HepG2 (cell line): ENCODE results near the gene ZNF490. TPM values are rescaled to one million over a fixed set of nuclear protein-coding genes. Genes with fewer than 3 reads are reported as not detected.
A peak's percentile ranks its signal among the peaks of the same experiment; 100 is the strongest.

Source experiments
- ATAC-seq: fragments of 200-7000 bp; cut with Tn5 transposase; 3 replicates; pipeline ENCODE4 v1.9.1; 2020; ENCODE audit warnings: mild to moderate bottlenecking, moderate library complexity
- BruUV-seq: library from RNA; stranded (reverse); fragments of 400-500 nt; replicated peaks from 2 replicates; lab custom pipeline; 2021; lab: Mats Ljungman, UMichigan
- CTCF ChIA-PET: fragments of 300-600 bp; formaldehyde crosslinking; extraction: SDS; loops from one replicate; lab custom pipeline; 2021; ENCODE audit warnings: low total read pairs, inconsistent platforms, low intra/inter-chr PET ratio; lab: Yijun Ruan, JAX
- POLR2A ChIA-PET: fragments of 350-600 bp; sonication (Branson Sonifier 250); formaldehyde crosslinking; loops from one replicate; lab custom pipeline; 2020; ENCODE audit warnings: antibody characterized with exemption, inconsistent platforms; lab: Yijun Ruan, JAX
- DNase-seq: peaks from one replicate; pipeline ENCODE4 v3.0.0-alpha.2; 2015; ENCODE audit warnings: low spot score
- FAIRE-seq: peaks from 3 replicates; lab custom pipeline; 2011; peaks lifted over from hg19 to GRCh38; lab: Jason Lieb, UNC
- H2AFZ ChIP-seq: one replicate; pipeline ENCODE4 v1.6.1; 2011; ENCODE audit warnings: low read length, inconsistent platforms
- H3K27ac ChIP-seq: fragments of 300-600 bp; 3 replicates; pipeline ENCODE4 v1.8.0; 2011; ENCODE audit warnings: mixed run types, mild to moderate bottlenecking, mixed read lengths, low read length, inconsistent platforms; ENCODE audit not compliant: insufficient read depth; ENCODE audit errors: extremely low read length
- H3K27me3 ChIP-seq, 2 experiments: fragments of 200-600 bp in 1 of 2; 2 replicates in 1 of 2; 3 replicates in 1 of 2; pipeline versions ENCODE4 v1.6.0 to v1.8.0; 2011; ENCODE audit warnings: low read length in 2 of 2, mild to moderate bottlenecking in 2 of 2, moderate library complexity in 2 of 2, inconsistent platforms in 1 of 2; ENCODE audit not compliant: insufficient read depth in 2 of 2, control insufficient read depth in 1 of 2
- H3K36me3 ChIP-seq, 2 experiments: fragments of 200-600 bp in 1 of 2; replicated peaks in 1 of 2; 2 replicates in 1 of 2; 3 replicates in 1 of 2; pipeline versions ENCODE4 v1.5.1 to v1.8.0; 2011; ENCODE audit warnings: low read length in 2 of 2, inconsistent platforms in 1 of 2; ENCODE audit not compliant: insufficient read depth in 2 of 2, control insufficient read depth in 1 of 2
- H3K4me1 ChIP-seq: 2 replicates; pipeline ENCODE4 v1.5.1; 2012; ENCODE audit warnings: low read length, inconsistent platforms; ENCODE audit not compliant: insufficient read depth
- H3K4me2 ChIP-seq: 2 replicates; pipeline ENCODE4 v1.6.0; 2011; ENCODE audit warnings: low read depth, low read length, inconsistent platforms
- H3K4me3 ChIP-seq, 3 experiments: fragments of 200-600 bp in 1 of 3; sonication (generic), shearing (Covaris generic) in 1 of 3; replicated peaks in 1 of 3; 2 replicates each; pipeline ENCODE4 v1.5.1; 2011 to 2016; ENCODE audit warnings: low read length in 3 of 3, inconsistent platforms in 2 of 3, low read depth in 2 of 3, mild to moderate bottlenecking in 2 of 3, control low read depth in 1 of 3, mixed read lengths in 1 of 3; ENCODE audit not compliant: insufficient read depth in 1 of 3
- H3K79me2 ChIP-seq: one replicate; pipeline ENCODE4 v1.6.1; 2011; ENCODE audit warnings: low read length, inconsistent platforms; ENCODE audit not compliant: insufficient read depth
- H3K9ac ChIP-seq: 2 replicates; pipeline ENCODE4 v1.6.0; 2011; ENCODE audit warnings: mild to moderate bottlenecking, low read depth, low read length, inconsistent platforms; ENCODE audit not compliant: insufficient read depth
- H3K9me3 ChIP-seq: 2 replicates; pipeline ENCODE4 v1.5.1; 2012; ENCODE audit warnings: mild to moderate bottlenecking, low read length
- H4K20me1 ChIP-seq: 2 replicates; pipeline ENCODE4 v1.6.0; 2011; ENCODE audit warnings: inconsistent platforms, mild to moderate bottlenecking, low read length, moderate library complexity; ENCODE audit not compliant: insufficient read depth
- ARID5B ChIP-seq: IDR thresholded peaks from 2 replicates; pipeline ENCODE4 v1.4.0; 2020; ENCODE audit warnings: mild to moderate bottlenecking, missing genetic modification reagents
- ATAD3A ChIP-seq: sonication (generic); formaldehyde crosslinking; IDR thresholded peaks from 2 replicates; pipeline ENCODE4 v1.4.0; 2020; ENCODE audit warnings: missing genetic modification reagents
- EP300 ChIP-seq, 3 experiments: sonication (generic) in 1 of 3; formaldehyde crosslinking in 1 of 3; IDR thresholded peaks; 2 replicates each; pipeline versions ENCODE4 v1.5.1 to v1.6.1; 2011 to 2020; ENCODE audit warnings: low read depth in 2 of 3, low read length in 2 of 3, borderline replicate concordance in 1 of 3, improper control_type of control experiment in 1 of 3, mild to moderate bottlenecking in 1 of 3, missing genetic modification reagents in 1 of 3, moderate library complexity in 1 of 3
- FOXA3 ChIP-seq: IDR thresholded peaks from 2 replicates; pipeline ENCODE4 v1.6.1; 2016; ENCODE audit warnings: missing genetic modification reagents, missing compliant biosample characterization
- GATAD2A ChIP-seq: IDR thresholded peaks from 2 replicates; pipeline ENCODE4 v1.6.1; 2016
- JUNB ChIP-seq: sonication (generic); formaldehyde crosslinking; IDR thresholded peaks from 2 replicates; pipeline ENCODE4 v1.8.0; 2022; ENCODE audit warnings: missing genetic modification reagents, mild to moderate bottlenecking, borderline replicate concordance
- JUND ChIP-seq: sonication (generic); formaldehyde crosslinking; IDR thresholded peaks from 2 replicates; pipeline ENCODE4 v1.8.0; 2022; ENCODE audit warnings: mild to moderate bottlenecking, missing genetic modification reagents
- PCBP2 ChIP-seq: fragments of 200-400 bp; formaldehyde crosslinking; optimal IDR thresholded peaks from 2 replicates; pipeline ENCODE3; 2018; ENCODE audit warnings: low read length, low read depth; ENCODE audit not compliant: poor library complexity, severe bottlenecking
- POLR2G ChIP-seq: fragments of 200-400 bp; formaldehyde crosslinking; IDR thresholded peaks from 2 replicates; pipeline ENCODE4 v1.6.1; 2018; ENCODE audit warnings: mild to moderate bottlenecking, low read depth, low read length, moderate library complexity
- SAP130 ChIP-seq: IDR thresholded peaks from 2 replicates; pipeline ENCODE4 v1.6.1; 2016; ENCODE audit warnings: low read depth
- TCF7 ChIP-seq: sonication (generic); IDR thresholded peaks from 2 replicates; pipeline ENCODE4 v1.6.1; 2016; ENCODE audit warnings: antibody characterized with exemption, low read depth
- TEAD3 ChIP-seq: optimal IDR thresholded peaks from 2 replicates; pipeline ENCODE3; 2016; ENCODE audit warnings: borderline replicate concordance
- ZC3H4 ChIP-seq: sonication (generic); formaldehyde crosslinking; IDR thresholded peaks from 2 replicates; pipeline ENCODE4 v1.4.0; 2020; ENCODE audit warnings: missing genetic modification reagents, borderline replicate concordance
- ZNF12 ChIP-seq: sonication (generic); formaldehyde crosslinking; IDR thresholded peaks from 2 replicates; pipeline ENCODE4 v1.5.0; 2020; ENCODE audit warnings: missing genetic modification reagents
- ZNF34 ChIP-seq: sonication (generic); formaldehyde crosslinking; IDR thresholded peaks from 2 replicates; pipeline ENCODE4 v1.4.0; 2020; ENCODE audit warnings: mild to moderate bottlenecking, missing genetic modification reagents, borderline replicate concordance
- ZNF777 ChIP-seq: sonication (generic); formaldehyde crosslinking; IDR thresholded peaks from 2 replicates; pipeline ENCODE4 v1.4.0; 2020; ENCODE audit warnings: missing genetic modification reagents
- WGBS: methylation state at CpG from one replicate; pipeline ENCODE4 v1.1.6; 2017; ENCODE audit warnings: low lambda C conversion rate; 5-methylcytosine and 5-hydroxymethylcytosine counted together
- in situ Hi-C: cut with HindIII; loops from 2 replicates; pipeline ENCODE4 v1.10.0; 2017; ENCODE audit warnings: low pct_unique_long_range_greater_than_20kb; ENCODE audit not compliant: extremely low pct_ligation_motif_present
- intact Hi-C: fragments of 100-400 bp; cut with micrococcal nuclease; formaldehyde crosslinking; loops from one replicate; pipeline ENCODE4 v1.10.0; 2022; ENCODE audit not compliant: unreplicated experiment
- polyA plus RNA-seq, 8 experiments: library from polyadenylated mRNA; depleted of rRNA in 3 of 8; stranded (reverse) in 7 of 8; unstranded in 1 of 8; fragments of >200 nt; fragmentation: Illumina TruSeq in 4 of 8; extraction: Trizol in 4 of 8; gene quantifications; 2 replicates each; pipeline versions ENCODE4 v1.2.1 to v1.2.3, GENCODE V29; 2011 to 2016; ENCODE audit warnings: low read depth in 4 of 8, missing spikeins in 1 of 8, mixed read lengths in 1 of 8; ENCODE audit not compliant: insufficient read depth in 1 of 8
- total RNA-seq, 5 experiments: library from RNA; depleted of rRNA; stranded (reverse); fragments of >200 nt; fragmentation: Illumina TruSeq; extraction: Trizol; gene quantifications; 2 replicates each; pipeline ENCODE4 v1.2.3, GENCODE V29; 2016; ENCODE audit warnings: low read depth in 1 of 5
- TF ChIP-seq, protein P1 (sequence below): sonication (generic); formaldehyde crosslinking; IDR thresholded peaks from 2 replicates; pipeline ENCODE4 v1.4.0; 2020; ENCODE audit warnings: missing genetic modification reagents
- TF ChIP-seq, protein P2 (sequence below): sonication (generic); formaldehyde crosslinking; conservative IDR thresholded peaks from 2 replicates; pipeline ENCODE4 v1.4.0; 2020; ENCODE audit warnings: missing genetic modification reagents
- TF ChIP-seq, protein P3 (sequence below): sonication (generic); formaldehyde crosslinking; IDR thresholded peaks from 2 replicates; pipeline ENCODE4 v1.5.0; 2020; ENCODE audit warnings: missing genetic modification reagents

The ZNF490 gene
- total and polyA plus RNA-seq, 2 of the 13 experiments (the other 11 are each of a cell fraction or from before 2014, with no cell fraction given), result 1.3 to 2.9 TPM

- POLR2A ChIA-PET, result interaction anchor here (1.1 kb wide), 1 partner anchor 31 kb away, joined by 4 read pairs; the partner anchor contains the start of genes ZNF490 and ZNF791
- H3K4me1 ChIP-seq, result peaks cover 31% of the 10 kb centered on the region
- no peaks in the 10 kb centered on the region for H3K27me3 ChIP-seq
- ATAC-seq (no peak; the same call in 2 of the 3 replicates), DNase-seq (peak; percentile 78), FAIRE-seq (no peak)
- CTCF ChIA-PET, result no interaction called here
- peak overlapping the region; percentile 37 for H3K27ac ChIP-seq
- no peak overlapping the region for H3K4me3 ChIP-seq
- no peaks in the 10 kb centered on the region for H4K20me1 ChIP-seq
- no peaks in the 10 kb centered on the region for H3K9me3 ChIP-seq
- no peak overlapping the region for H3K9ac ChIP-seq
- H3K79me2 ChIP-seq, result no peaks in the 10 kb centered on the region
- 69% methylated on average over 11 of the region's 11 CpGs for WGBS
- BruUV-seq, result TSS peak; percentile 39
- in situ Hi-C loops, result no loop called here
- no peak overlapping the region for H3K4me2 ChIP-seq
- intact Hi-C loops, result no loop called here
- no peak overlapping the region for H2AFZ ChIP-seq
- peaks cover 4 to 29% of the 10 kb centered on the region in 2 experiments; a peak in 4 of 5 replicates for H3K36me3 ChIP-seq
- TF ChIP-seq ARID5B (peak; percentile 71), JUNB (0 out of 2 replicates have a peak, but pooled peaks have one; percentile 30), PCBP2 (no peak), EP300 (IDR thresholded peaks at IDR 0.05; ENCODE audit: low read depth in 2 of 2, low read length in 2 of 2) (peak in 1 of 2 experiments; percentile 37; a peak in 1 of 4 replicates), EP300 (CRISPR knock-in tag; IDR thresholded peaks at IDR 0.05; ENCODE audit: borderline replicate concordance) (0 out of 2 replicates have a peak, but pooled peaks have one; percentile 35), JUND (CRISPR knock-in tag) (0 out of 2 replicates have a peak, but pooled peaks have one; percentile 14), GATAD2A (0 out of 2 replicates have a peak, but pooled peaks have one; percentile 21), POLR2G (no peak), TEAD3 (peak; percentile 89), ZNF12 (CRISPR knock-in tag) (0 out of 2 replicates have a peak, but pooled peaks have one; percentile 12), FOXA3 (peak; percentile 36; the same call in 1 of the 2 replicates), ATAD3A (CRISPR knock-in tag) (no peak), SAP130 (CRISPR knock-in tag) (peak; percentile 33; the same call in 1 of the 2 replicates), ZNF777 (no peak), ZC3H4 (no peak), ZNF34 (no peak), TCF7 (peak; percentile 66)
- TF ChIP-seq, protein P1, sequence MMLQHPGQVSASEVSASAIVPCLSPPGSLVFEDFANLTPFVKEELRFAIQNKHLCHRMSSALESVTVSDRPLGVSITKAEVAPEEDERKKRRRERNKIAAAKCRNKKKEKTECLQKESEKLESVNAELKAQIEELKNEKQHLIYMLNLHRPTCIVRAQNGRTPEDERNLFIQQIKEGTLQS, result 0 out of 2 replicates have a peak, but pooled peaks have one; percentile 39
- TF ChIP-seq, protein P2, sequence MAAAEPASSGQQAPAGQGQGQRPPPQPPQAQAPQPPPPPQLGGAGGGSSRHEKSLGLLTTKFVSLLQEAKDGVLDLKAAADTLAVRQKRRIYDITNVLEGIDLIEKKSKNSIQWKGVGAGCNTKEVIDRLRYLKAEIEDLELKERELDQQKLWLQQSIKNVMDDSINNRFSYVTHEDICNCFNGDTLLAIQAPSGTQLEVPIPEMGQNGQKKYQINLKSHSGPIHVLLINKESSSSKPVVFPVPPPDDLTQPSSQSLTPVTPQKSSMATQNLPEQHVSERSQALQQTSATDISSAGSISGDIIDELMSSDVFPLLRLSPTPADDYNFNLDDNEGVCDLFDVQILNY (CRISPR knock-in tag), result no peak
- TF ChIP-seq, protein P3, sequence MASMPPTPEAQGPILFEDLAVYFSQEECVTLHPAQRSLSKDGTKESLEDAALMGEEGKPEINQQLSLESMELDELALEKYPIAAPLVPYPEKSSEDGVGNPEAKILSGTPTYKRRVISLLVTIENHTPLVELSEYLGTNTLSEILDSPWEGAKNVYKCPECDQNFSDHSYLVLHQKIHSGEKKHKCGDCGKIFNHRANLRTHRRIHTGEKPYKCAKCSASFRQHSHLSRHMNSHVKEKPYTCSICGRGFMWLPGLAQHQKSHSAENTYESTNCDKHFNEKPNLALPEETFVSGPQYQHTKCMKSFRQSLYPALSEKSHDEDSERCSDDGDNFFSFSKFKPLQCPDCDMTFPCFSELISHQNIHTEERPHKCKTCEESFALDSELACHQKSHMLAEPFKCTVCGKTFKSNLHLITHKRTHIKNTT (CRISPR knock-in tag), result no peak
Measured at GRCh38 chr19:12580180-12580694, 30.4 kb downstream of the ZNF490 start.
